HPDE6-E6E7 (cell line): ENCODE results near the gene BDKRB2.

Experiments
- DNase-seq: peaks from one replicate; pipeline ENCODE4 v3.0.0; 2011; ENCODE audit warnings: missing footprints; ENCODE audit errors: extremely low spot score

BDKRB2 gene

DNA sequence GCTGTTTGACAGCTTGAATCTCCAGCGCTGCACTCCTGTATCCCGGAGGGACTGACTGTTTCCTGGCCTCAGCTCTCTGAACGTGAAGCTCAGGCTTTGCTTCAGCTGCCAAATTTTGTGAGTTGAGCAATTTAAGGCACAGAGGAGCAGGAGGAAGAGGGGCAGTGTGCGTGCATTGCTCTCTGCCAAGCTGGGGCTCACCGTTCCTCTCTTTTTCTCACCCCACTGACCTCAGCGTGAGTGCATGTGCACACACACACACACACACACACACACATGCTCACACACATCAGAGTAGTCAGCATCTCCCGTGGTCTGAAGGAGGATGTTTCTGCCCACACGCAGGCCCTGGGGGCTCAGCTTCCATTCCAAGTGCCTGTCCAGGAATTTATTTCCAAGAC is 27.8 kb upstream of the BDKRB2 start:
- no peak for DNase-seq

- no peak for DNase-seq
Observed at GRCh38 chr14:96177766-96178375, 26.8 kb upstream of the BDKRB2 start.

DNA sequence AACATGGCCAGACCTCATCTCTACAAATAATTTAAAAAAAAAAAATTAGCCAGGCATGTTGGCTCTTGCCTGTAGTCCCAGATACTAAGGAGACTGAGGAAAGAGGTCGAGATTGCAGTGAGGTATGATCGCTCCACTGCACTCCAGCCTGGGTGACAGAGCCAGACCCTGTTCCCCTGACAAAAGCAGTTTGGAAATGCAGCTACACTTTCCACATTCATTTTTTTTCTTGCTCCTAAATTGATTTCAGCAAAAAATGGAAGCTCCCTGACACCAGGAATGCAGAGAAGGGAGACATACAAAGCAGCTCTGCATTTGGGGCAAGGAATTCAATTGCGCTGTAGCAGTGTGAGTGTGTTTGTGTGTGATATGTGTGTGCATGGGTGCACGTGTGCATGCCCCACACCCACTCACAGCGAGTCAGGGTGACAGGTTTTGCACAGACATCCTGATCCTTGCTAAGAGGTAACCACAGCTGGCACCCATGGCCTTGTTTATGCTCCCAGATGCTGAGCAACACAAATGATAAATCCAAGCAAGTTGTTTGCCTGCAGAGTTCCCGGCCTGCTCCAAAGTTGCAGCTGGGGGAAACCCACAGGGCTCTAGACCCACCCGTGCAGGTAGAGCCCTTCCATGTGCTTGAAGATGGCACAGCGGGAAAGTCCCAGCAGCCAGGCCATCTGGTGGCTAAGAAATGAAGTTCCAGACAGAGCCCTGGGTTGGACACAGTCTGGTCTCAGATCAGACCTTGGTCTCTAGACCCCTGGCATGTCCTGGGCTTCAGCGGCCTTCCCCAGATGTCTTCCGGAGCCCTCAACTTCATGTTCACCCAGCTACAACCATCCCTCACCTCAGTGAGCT is 25.9 kb upstream of the BDKRB2 start:
- no peak for DNase-seq

DNA sequence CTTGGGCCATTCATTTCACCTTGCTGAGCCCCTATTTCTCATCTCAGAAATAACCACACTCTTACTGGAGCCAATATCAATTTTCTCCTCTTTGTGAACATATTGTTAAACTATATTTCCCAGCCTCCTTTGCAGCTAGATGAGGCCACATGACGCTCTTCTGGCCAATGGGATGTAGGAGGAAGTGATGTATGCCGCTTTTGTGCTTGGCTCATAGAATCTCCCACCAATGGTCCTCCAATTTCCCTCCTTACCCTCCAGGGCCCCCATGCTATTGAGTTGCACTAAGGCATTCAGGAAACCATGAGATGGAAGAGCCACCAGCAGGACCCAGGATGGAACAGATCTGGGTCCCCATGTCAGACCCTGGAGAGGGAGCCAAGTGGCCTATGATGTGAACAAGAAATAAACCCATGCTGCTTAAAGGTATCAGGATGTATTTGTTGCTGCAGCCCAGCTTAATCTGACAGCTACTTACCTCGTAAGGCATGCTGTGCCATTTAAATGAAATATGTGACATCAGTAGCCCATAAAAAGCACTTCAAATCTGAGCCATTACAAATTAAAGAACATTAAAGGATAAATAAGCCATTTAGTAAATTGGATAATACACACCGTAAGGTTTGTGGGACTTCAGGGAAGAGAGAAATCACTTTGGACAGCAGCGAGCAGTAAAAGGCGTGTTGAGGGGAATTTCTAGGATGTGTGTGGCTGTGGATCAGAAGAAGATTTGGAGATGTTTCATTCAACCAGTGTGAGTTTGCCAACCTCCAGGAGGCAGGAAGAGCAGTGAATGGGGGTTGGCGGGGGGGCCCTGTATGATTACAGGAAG is 24.4 kb upstream of the BDKRB2 start:
- DNase-seq = no peak

DNA sequence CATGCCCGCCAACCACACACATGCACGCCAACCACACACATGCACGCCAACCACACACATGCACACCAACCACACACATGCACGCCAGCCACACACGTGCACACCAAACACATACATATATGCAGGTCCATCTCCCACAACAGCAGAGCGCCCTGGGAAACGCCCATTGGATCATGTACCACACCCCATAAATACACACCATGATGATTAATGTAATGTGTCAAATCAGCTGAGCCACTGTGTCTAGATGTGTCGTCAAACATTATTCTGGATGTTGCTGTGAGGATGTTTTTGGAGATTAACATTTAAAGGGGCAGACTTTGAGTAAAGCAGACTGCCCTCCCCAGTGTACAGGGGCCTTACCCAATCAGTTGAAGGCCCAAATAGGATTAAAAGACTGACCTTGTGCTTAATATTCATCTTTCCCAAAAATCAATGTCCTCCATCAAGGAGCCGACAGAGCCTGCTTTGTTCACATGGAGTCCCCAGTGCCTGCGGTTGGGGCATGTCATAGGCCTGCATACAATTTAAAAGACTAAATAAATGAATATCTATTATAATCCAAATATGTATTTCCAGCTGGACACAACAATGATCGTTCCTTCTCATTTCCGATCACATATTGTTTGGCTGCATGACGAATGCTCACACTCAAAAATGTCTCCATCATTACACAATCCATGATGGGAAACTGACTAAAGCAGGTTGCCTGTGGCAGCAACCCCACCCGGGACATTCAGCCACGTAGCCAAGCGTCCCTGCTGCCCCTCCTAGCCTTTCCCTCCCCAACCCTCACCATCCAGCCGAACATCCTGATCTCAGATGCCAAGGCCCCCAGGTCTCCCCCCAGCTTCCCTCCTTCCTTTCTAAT is 23.2 kb upstream of the BDKRB2 start:
- DNase-seq = no peak

GRCh38 chr14:96182546-96182945 is 22.1 kb upstream of the BDKRB2 start:
- no peak for DNase-seq

DNA sequence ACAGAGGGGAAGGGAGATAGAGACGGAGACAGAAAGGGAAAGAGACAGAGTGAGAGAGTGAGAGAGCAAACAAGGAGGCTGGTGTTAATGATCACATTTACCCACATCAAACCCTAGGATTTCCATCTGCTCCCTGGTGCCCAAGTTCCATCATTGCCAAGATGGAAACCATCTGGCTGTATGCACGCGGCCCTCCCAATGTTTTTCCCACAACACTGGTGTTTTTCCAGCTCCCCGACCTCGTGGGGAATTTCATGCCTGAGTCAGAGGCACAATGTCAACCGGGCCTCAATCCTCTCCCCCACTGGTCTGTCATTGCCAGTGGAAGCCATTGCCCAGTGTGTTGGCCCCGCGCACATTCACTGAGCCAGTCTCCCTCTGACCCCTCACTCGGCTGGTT is 19.9 kb upstream of the BDKRB2 start:
- no peak for DNase-seq

- DNase-seq = no peak
Observed at GRCh38 chr14:96187216-96188031, 17.2 kb upstream of the BDKRB2 start.

DNA sequence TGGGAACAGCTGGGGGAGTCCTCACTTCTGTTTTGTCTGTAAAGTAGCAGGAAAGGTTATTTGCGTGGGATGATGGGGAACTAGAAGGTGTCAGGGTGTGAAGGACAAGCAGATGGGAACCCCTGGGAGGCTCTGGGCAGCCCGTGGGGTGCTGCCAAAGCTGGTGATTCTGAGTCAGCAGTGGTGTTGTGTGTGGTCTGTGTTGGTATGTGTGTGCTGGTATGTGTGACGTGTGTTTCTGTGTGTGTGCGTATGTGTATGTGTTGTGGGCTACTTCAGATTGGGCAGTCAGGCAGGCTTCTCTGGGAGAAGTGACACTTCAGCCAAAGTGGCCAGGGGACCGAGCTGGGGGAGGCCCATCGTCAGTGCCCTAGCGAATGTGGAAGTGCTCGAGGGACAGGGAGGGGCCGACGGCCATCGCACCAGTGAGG is 15.3 kb upstream of the BDKRB2 start:
- no peak for DNase-seq

DNA sequence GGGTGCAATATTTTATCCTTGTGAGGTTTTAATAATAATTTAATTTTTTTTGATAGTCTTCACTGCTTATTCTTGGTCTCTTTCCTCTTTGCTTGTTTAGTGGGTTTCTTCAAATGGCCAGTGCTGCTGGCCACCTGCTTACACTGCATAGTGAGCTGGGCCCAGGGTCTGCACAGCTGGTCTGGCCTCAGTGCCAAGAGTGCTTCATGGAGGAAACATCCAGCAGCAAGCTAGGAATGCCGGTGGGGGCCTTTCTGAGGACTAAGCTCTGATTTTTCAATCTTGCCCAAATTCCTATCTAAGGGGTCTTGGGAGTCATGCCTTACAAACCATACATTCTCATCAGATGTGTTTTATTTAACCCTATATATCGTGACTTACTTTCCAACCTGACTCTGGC is 13.3 kb upstream of the BDKRB2 start:
- DNase-seq = no peak

GRCh38 chr14:96191841-96192462 is 12.7 kb upstream of the BDKRB2 start:
- no peak for DNase-seq

- DNase-seq = no peak
Observed at GRCh38 chr14:96192975-96193805, 11.4 kb upstream of the BDKRB2 start.

DNA sequence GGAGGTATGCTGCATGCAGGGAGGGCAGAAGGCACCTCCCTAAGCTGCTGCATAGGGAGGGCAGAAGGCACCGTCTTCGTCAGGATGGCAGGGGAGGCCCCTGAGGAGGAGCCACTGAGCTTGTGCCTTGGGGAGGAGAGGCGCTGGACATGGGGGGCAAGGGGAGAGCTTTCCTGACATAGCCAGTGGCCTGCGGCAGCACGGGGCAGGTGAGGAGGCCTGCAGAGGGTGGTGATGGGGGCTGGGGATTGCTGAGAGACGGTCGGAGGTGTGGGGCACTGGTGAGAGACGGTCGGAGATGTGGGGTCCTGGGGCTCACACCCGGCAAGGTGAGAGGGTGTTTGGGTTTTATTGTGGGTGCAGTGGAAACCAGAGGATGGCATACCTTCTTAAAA is 10.4 kb upstream of the BDKRB2 start:
- no peak for DNase-seq

GRCh38 chr14:96194657-96195431 is 9.8 kb upstream of the BDKRB2 start:
- no peak for DNase-seq

DNA sequence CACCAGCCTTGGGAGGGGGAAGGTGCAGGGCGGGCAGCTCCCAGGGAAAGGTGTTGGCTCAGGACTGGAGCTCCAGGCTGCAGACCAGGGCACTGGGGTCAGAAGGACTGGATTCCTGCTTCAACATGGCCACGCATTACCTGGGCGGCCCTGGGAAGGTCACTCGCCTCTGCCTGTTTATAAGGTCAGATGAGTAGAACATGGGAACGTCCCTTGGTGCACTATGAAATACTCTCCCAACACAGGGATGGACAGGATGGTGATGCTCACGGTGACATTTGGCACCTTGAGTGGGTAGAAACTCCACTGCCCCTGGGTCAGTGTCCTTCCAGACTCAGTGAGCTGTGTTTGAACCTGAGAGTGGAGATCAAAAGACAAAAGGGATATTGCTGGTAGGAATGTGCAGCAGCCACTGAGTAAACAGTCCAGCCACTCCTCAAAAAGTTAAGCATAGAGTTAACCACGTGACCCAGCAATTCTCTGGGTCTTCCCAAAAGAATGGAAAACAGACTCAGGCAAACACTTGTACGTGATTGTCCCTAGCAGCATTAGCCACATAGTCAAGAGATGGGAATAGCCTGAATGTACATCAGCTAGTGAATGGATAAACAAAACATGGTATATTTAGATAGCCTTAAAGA is 9.1 kb upstream of the BDKRB2 start:
- DNase-seq = no peak

DNA sequence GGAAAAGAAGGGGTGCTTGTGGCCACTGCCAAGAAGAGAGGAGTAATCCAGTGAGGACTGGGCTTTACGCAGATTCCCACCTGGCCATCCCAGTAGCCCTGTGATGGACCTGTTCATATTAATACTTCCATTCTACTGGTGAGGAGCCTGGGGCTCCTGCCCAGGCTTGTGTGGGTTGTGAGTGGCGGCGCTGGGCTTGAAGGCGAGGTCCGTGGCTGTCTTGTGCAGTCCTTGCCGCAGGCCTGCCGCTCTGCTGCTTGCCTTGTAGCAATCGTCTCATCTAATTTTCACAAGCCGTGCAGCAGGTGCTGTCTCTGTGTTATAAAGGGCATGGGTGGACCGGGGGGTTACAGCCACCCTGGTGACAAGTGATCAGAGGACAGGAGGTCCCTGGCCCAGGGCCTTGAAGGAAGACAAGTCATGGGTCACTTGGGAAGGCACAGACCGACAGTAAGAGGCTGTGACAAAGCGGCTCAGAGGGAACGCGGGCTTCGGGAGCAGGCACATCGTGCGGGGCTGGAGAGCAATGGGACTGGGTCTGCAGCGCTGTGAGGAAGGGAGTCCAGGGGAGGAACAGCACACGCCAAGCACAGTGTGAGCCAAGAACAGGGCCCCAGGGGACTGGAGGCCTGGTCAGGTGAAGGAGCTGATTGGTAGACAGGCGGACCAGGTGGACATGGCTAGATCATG is 7.3 kb upstream of the BDKRB2 start:
- no peak for DNase-seq

DNA sequence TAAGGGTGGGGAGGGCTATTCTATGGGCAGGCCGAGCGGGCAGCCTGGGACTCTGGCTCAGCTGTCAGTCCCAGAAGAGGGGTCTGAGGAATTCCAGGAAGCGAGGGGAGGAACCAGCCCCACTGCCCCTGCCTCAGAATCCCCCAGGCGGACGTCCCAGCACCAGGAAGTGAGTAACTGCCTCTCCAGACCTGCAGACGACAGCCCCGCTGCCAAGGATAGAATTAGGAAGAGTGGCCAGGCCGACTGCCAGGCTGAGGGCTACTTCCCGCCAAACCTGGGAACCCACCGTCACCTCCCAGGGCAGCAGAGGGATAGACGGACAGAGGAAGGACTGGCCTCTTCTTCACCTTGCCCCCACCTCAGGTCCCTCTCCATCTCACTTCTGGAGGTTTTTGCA is 6.7 kb upstream of the BDKRB2 start:
- DNase-seq = no peak
